ENCODE results near the gene AFAP1. TPM values are rescaled to one million over a fixed set of nuclear protein-coding genes. Genes with fewer than 3 reads are reported as not detected.

Gene AFAP1
- total RNA-seq, 2 donors from 2014 or later = 32.1 to 40.1 TPM

- no peaks in the 10 kb centered on the region for H3K27me3 ChIP-seq (replicated peaks; ENCODE audit: insufficient read depth)
- H3K27ac ChIP-seq = no peak overlapping the region
- no peak for ATAC-seq (ENCODE audit: insufficient number of reproducible peaks, low FRiP score, low read depth)
- H3K4me1 ChIP-seq (ENCODE audit: control insufficient read depth in 1 of 2, low read depth in 2 of 2) = peaks cover 13 to 35% of the 10 kb centered on the region in 2 donors
- H3K4me3 ChIP-seq = no peak overlapping the region
- H3K9me3 ChIP-seq = no peaks in the 10 kb centered on the region
- no peaks in the 10 kb centered on the region for H3K36me3 ChIP-seq
- TF ChIP-seq CTCF (IDR thresholded peaks at IDR 0.05) = no peak
- DNase-seq (ENCODE audit: low spot score) = no peak
These were observed 24.0 kb upstream of the AFAP1 start for GRCh38 chr4:7963691-7964090.

GRCh38 chr4:7962609-7963508, 23.2 kb upstream of the AFAP1 start:
- Histone ChIP-seq H3K27ac (no peak overlapping the region), H3K36me3 (no peaks in the 10 kb centered on the region), H3K4me3 (no peak overlapping the region), H3K27me3 (replicated peaks; ENCODE audit: insufficient read depth) (no peaks in the 10 kb centered on the region), H3K4me1 (ENCODE audit: control insufficient read depth in 1 of 2, low read depth in 2 of 2) (peaks cover 13 to 27% of the 10 kb centered on the region in 2 donors), H3K9me3 (no peaks in the 10 kb centered on the region)
- no peak for DNase-seq (ENCODE audit: low spot score)
- no peak for ATAC-seq (ENCODE audit: insufficient number of reproducible peaks, low FRiP score, low read depth)
- TF ChIP-seq CTCF (IDR thresholded peaks at IDR 0.05) = no peak

- Histone ChIP-seq H3K9me3 (no peaks in the 10 kb centered on the region), H3K4me1 (ENCODE audit: control insufficient read depth in 1 of 2, low read depth in 2 of 2) (peaks cover 13 to 32% of the 10 kb centered on the region in 2 donors), H3K36me3 (no peaks in the 10 kb centered on the region), H3K4me3 (peak overlapping the region; percentile 13), H3K27me3 (replicated peaks; ENCODE audit: insufficient read depth) (no peaks in the 10 kb centered on the region), H3K27ac (peak overlapping the region; percentile 62 to 81)
- DNase-seq (ENCODE audit: low spot score) (peak; percentile 46), ATAC-seq (ENCODE audit: insufficient number of reproducible peaks, low FRiP score, low read depth) (peak; percentile 61)
- TF ChIP-seq CTCF (IDR thresholded peaks at IDR 0.05) = no peak
These were observed 21.4 kb upstream of the AFAP1 start for GRCh38 chr4:7960790-7961655.

GRCh38 chr4:7960017-7960789, 20.5 kb upstream of the AFAP1 start:
- ATAC-seq (ENCODE audit: insufficient number of reproducible peaks, low FRiP score, low read depth) = no peak
- Histone ChIP-seq H3K9me3 (no peaks in the 10 kb centered on the region), H3K4me1 (ENCODE audit: control insufficient read depth in 1 of 2, low read depth in 2 of 2) (peaks cover 13 to 35% of the 10 kb centered on the region in 2 donors), H3K27me3 (replicated peaks; ENCODE audit: insufficient read depth) (no peaks in the 10 kb centered on the region), H3K4me3 (no peak overlapping the region), H3K27ac (peak overlapping the region; percentile 62 to 81), H3K36me3 (no peaks in the 10 kb centered on the region)
- no peak for DNase-seq (ENCODE audit: low spot score)
- no peak for TF ChIP-seq CTCF (IDR thresholded peaks at IDR 0.05)

Data from thoracic aorta (tissue), 2 donors.